ENCODE measurements around the gene STK24. TPM values are rescaled to one million over a fixed set of nuclear protein-coding genes. Genes with fewer than 3 reads are reported as not detected.
"Not testable (repeated sequence)": the region's sequence is repeated elsewhere in the genome, so short reads cannot be mapped to it uniquely, and the experiment has no call there.

STK24 gene
- total RNA-seq, 1 donor = 86.5 TPM

GRCh38 chr13:98420554-98421175 is 156.2 kb downstream of the STK24 start:
- Histone ChIP-seq H3K4me3 (ENCODE audit: low read length) (no peak overlapping the region), H3K27me3 (ENCODE audit: insufficient read depth, low read length) (no peaks in the 10 kb centered on the region), H3K9me3 (ENCODE audit: low read depth, low read length) (no peaks in the 10 kb centered on the region), H3K4me1 (ENCODE audit: insufficient read depth, low read length) (no peaks in the 10 kb centered on the region)

- H3K27me3 ChIP-seq (ENCODE audit: insufficient read depth, low read length) = no peaks in the 10 kb centered on the region
- H3K9me3 ChIP-seq (ENCODE audit: low read depth, low read length) = no peaks in the 10 kb centered on the region
- no peaks in the 10 kb centered on the region for H3K4me1 ChIP-seq (ENCODE audit: insufficient read depth, low read length)
- no peak overlapping the region for H3K4me3 ChIP-seq (ENCODE audit: low read length)
These were observed 156.9 kb downstream of the STK24 start for GRCh38 chr13:98419786-98420553.

DNA sequence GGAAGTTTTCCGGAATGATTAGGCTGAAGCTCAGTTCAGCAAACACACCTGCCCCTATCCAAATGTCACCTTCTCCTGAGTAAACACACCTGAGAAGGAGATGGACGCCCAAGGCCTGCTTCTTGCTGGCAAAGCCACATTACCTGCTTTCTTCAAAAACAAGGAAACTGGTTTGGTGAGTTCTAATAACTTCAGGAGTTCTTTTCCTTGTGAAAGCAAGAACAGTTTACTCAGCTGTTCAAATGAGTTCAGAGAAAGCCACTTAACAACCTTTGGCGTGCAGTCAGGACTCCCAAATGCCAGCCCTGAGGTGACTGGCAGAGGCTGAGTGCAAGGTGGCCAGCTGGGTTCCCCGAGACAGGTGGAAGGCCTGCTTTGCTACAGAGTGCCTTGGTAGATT is 160.5 kb downstream of the STK24 start:
- Histone ChIP-seq H3K27me3 (ENCODE audit: insufficient read depth, low read length) (peaks cover 4% of the 10 kb centered on the region), H3K4me3 (ENCODE audit: low read length) (no peak overlapping the region), H3K4me1 (ENCODE audit: insufficient read depth, low read length) (peaks cover 4% of the 10 kb centered on the region), H3K9me3 (ENCODE audit: low read depth, low read length) (no peaks in the 10 kb centered on the region)

DNA sequence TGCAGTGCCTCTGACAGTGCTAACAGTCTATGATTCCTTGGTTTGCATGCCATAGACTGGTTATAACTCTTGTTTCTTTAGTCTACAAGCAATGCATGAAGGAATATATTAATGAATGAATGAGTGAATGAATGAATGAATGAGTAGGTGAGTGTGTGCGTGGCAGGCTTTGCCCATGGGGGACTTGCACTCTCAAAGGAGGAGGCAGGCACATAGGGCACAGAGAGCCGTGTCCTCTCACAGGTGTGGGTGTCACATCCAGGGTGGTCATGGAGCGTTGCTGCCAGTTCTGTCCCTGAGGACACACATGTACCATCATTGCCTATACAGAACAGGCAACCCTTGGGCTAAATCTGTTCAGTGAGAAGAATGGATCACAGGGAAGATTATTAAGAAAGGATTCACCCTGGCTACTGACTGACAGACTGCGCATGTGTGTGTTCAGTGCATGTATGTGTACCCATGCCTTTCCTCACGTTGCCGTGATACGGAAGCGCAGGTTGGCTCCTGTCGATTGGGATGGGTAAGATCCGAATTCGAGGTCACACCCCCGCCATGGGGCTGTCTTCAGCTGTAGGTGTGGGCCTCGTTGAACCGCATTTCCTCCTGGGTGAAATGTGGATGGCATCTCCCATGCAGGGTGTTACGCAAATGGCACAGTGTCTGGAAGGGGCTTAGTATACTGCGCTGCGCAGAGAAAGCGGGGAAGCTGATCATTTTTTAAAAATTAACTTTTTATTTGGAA is 161.4 kb downstream of the STK24 start:
- H3K4me1 ChIP-seq (ENCODE audit: insufficient read depth, low read length) = peaks cover 7% of the 10 kb centered on the region
- peaks cover 4% of the 10 kb centered on the region for H3K27me3 ChIP-seq (ENCODE audit: insufficient read depth, low read length)
- H3K9me3 ChIP-seq (ENCODE audit: low read depth, low read length) = no peaks in the 10 kb centered on the region
- H3K4me3 ChIP-seq (ENCODE audit: low read length) = no peak overlapping the region

- Histone ChIP-seq H3K9me3 (ENCODE audit: low read depth, low read length) (no peaks in the 10 kb centered on the region), H3K4me3 (ENCODE audit: low read length) (no peak overlapping the region), H3K27me3 (ENCODE audit: insufficient read depth, low read length) (peaks cover 4% of the 10 kb centered on the region), H3K4me1 (ENCODE audit: insufficient read depth, low read length) (peaks cover 7% of the 10 kb centered on the region)
These were observed 163.1 kb downstream of the STK24 start for GRCh38 chr13:98413796-98414195.

DNA sequence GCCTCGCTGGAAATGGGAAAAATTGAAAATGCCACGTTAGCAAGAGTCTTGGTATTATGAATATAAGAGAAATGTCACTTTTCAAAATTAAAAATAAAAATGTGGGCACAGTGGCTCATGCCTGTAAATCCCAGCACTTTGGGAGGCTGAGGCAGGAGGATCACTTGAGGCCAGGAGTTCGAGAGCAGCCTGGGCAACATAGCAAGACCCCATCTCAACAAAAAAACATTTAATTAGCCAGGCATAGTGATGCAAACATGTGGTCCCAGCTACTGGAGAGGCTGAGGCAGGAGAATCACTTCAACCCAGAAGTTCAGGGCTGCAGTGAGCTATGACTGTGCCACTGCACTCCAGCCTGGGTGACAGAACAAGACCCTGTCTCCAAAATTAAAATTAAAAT is 163.6 kb downstream of the STK24 start:
- not testable (repeated sequence) for H3K4me1 ChIP-seq (ENCODE audit: insufficient read depth, low read length); H3K9me3 ChIP-seq (ENCODE audit: low read depth, low read length); H3K4me3 ChIP-seq (ENCODE audit: low read length); H3K27me3 ChIP-seq (ENCODE audit: insufficient read depth, low read length)

DNA sequence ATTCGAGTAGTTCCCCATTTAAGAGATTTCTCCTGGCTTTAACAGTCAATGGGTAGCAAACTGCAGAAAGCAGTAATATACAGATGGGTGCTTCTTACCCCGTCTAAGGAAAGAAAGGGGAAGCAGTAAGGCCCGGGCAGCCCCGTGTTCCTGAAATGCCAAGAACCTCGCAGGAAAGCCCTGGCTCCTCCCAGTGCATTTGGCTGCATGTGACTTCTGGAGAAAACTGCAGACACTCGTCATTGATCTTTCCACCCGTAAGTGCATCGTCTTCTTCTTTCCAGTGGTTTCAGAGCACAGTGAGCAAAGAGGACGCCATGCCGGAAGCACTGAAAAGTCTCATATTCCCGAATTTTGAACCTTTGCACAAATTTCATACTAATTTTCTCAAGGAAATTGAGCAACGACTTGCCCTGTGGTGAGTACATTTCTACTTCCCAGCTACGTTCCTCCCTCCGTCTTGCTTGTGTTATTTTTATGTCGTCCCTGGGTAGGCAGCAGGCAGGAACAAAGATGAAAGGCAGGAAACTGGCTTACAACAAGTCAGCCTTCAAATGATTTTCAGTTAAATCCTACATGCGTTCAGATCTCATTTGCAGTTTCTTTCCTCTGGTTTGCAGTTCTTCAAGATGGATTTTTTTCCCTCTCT is 165.2 kb downstream of the STK24 start:
- Histone ChIP-seq H3K4me1 (ENCODE audit: insufficient read depth, low read length) (peaks cover 7% of the 10 kb centered on the region), H3K4me3 (ENCODE audit: low read length) (no peak overlapping the region), H3K27me3 (ENCODE audit: insufficient read depth, low read length) (peaks cover 4% of the 10 kb centered on the region), H3K9me3 (ENCODE audit: low read depth, low read length) (no peaks in the 10 kb centered on the region)

- Histone ChIP-seq H3K4me3 (ENCODE audit: low read length) (no peak overlapping the region), H3K27me3 (ENCODE audit: insufficient read depth, low read length) (peaks cover 4% of the 10 kb centered on the region), H3K9me3 (ENCODE audit: low read depth, low read length) (no peaks in the 10 kb centered on the region), H3K4me1 (ENCODE audit: insufficient read depth, low read length) (peaks cover 7% of the 10 kb centered on the region)
These were observed 165.9 kb downstream of the STK24 start for GRCh38 chr13:98411013-98411412.

DNA sequence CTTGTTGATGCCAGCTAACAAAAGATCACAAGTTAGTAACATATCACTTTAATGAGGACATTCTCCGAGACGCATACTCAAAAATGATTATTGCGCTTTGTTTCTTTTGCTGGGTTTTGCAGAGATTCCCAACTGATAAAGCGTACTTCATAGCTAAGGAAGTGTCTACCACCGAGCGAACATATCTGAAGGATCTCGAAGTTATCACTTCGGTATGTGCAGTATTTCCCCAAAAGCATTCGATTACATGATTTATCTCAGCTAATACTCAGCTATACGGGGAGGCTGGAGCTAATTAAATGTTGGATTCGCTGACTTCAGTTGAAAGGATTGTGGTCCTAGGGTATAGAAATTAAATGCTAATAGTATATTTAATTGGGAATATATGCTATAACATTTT is 166.3 kb downstream of the STK24 start:
- H3K9me3 ChIP-seq (ENCODE audit: low read depth, low read length) = no peaks in the 10 kb centered on the region
- H3K4me3 ChIP-seq (ENCODE audit: low read length) = no peak overlapping the region
- H3K4me1 ChIP-seq (ENCODE audit: insufficient read depth, low read length) = peaks cover 7% of the 10 kb centered on the region
- H3K27me3 ChIP-seq (ENCODE audit: insufficient read depth, low read length) = peaks cover 4% of the 10 kb centered on the region

- no peaks in the 10 kb centered on the region for H3K9me3 ChIP-seq (ENCODE audit: low read depth, low read length)
- peaks cover 4% of the 10 kb centered on the region for H3K27me3 ChIP-seq (ENCODE audit: insufficient read depth, low read length)
- H3K4me1 ChIP-seq (ENCODE audit: insufficient read depth, low read length) = peaks cover 7% of the 10 kb centered on the region
- H3K4me3 ChIP-seq (ENCODE audit: low read length) = no peak overlapping the region
These were observed 167.6 kb downstream of the STK24 start for GRCh38 chr13:98409281-98409680.

DNA sequence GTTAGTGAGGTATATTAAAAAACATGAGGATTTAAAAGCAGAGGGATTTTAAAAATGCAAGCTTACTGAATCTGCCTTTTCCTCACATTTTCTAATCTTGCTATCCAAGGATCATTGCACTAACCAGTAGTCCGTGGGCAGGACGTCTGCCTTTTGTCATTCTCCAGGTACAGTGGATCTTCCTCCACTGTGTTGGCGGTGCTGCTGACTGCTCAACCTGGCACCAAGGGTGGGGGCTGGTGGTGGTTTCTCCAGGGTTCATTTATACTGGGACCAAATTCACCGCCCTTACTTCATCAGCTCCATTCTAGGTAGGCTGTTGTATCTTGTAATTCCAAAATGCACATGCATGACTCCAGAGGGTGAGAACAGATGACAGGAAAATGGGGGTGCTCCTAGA is 169.3 kb downstream of the STK24 start:
- peaks cover 4% of the 10 kb centered on the region for H3K27me3 ChIP-seq (ENCODE audit: insufficient read depth, low read length)
- H3K4me1 ChIP-seq (ENCODE audit: insufficient read depth, low read length) = peaks cover 7% of the 10 kb centered on the region
- no peaks in the 10 kb centered on the region for H3K9me3 ChIP-seq (ENCODE audit: low read depth, low read length)
- H3K4me3 ChIP-seq (ENCODE audit: low read length) = no peak overlapping the region

DNA sequence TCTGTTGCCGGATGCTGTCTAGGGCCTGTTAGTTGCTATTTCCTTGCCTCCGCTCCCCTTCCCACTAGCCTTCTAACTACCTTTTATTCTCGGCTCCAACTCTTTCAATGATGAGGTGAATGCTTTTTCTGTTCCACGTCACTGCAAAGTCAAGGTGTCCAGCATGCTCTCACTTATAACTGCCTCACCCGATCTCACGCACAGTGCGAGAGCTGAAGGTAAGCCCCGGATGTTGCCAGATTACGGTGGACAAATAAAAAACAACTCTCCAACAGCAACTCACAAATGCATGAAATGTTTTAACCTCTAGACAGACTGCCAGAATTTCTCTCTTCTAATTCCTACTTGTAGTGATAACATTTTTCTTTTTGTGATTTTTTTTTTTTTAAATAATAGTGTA is 169.9 kb downstream of the STK24 start:
- H3K9me3 ChIP-seq (ENCODE audit: low read depth, low read length) = no peaks in the 10 kb centered on the region
- H3K4me3 ChIP-seq (ENCODE audit: low read length) = no peak overlapping the region
- H3K4me1 ChIP-seq (ENCODE audit: insufficient read depth, low read length) = peaks cover 7% of the 10 kb centered on the region
- peaks cover 4% of the 10 kb centered on the region for H3K27me3 ChIP-seq (ENCODE audit: insufficient read depth, low read length)

GRCh38 chr13:98406427-98406826 is 170.5 kb downstream of the STK24 start:
- Histone ChIP-seq H3K4me3 (ENCODE audit: low read length) (no peak overlapping the region), H3K27me3 (ENCODE audit: insufficient read depth, low read length) (no peaks in the 10 kb centered on the region), H3K9me3 (ENCODE audit: low read depth, low read length) (no peaks in the 10 kb centered on the region), H3K4me1 (ENCODE audit: insufficient read depth, low read length) (peaks cover 3% of the 10 kb centered on the region)

GRCh38 chr13:98405690-98406344 is 171.1 kb downstream of the STK24 start:
- Histone ChIP-seq H3K27me3 (ENCODE audit: insufficient read depth, low read length) (no peaks in the 10 kb centered on the region), H3K9me3 (ENCODE audit: low read depth, low read length) (no peaks in the 10 kb centered on the region), H3K4me1 (ENCODE audit: insufficient read depth, low read length) (no peaks in the 10 kb centered on the region), H3K4me3 (ENCODE audit: low read length) (no peak overlapping the region)
